K562 (cell line): ENCODE data around the gene TIMM10. TPM values are rescaled to one million over a fixed set of nuclear protein-coding genes. Genes with fewer than 3 reads are reported as not detected.

Experiments
- ATAC-seq: fragments of 200-7000 bp; cut with Tn5 transposase; 3 replicates; pipeline ENCODE4 v1.9.1; 2020; ENCODE audit warnings: moderate library complexity
- BruUV-seq: library from RNA; stranded (reverse); fragments of 400-500 nt; replicated peaks from 2 replicates; lab custom pipeline; 2021; lab: Mats Ljungman, UMichigan
- CTCF ChIA-PET: fragments of 300-600 bp; formaldehyde crosslinking; extraction: SDS; loops from one replicate; lab custom pipeline; 2021; ENCODE audit warnings: low intra/inter-chr PET ratio; lab: Yijun Ruan, JAX
- POLR2A ChIA-PET: fragments of 300-600, 350-650 bp; sonication (Branson Sonifier 250); formaldehyde crosslinking; extraction: SDS; loops from one replicate; lab custom pipeline; 2021; ENCODE audit warnings: antibody characterized with exemption, inconsistent platforms; lab: Yijun Ruan, JAX
- DNase-seq, 4 experiments: peaks; one replicate each; pipeline versions ENCODE4 v3.0.0 to v3.0.0-alpha.2; 2011 to 2018; ENCODE audit warnings: low spot score in 3 of 4, mixed read lengths in 3 of 4; ENCODE audit errors: extremely low read depth in 1 of 4
- FAIRE-seq: peaks from 2 replicates; lab custom pipeline; 2011; peaks lifted over from hg19 to GRCh38; lab: Jason Lieb, UNC
- H2AFZ ChIP-seq: 2 replicates; pipeline ENCODE4 v1.6.0; 2011; ENCODE audit warnings: low read depth, low read length, control low read depth, inconsistent platforms
- H3K27ac ChIP-seq: fragments of 200-600 bp; 3 replicates; pipeline ENCODE4 v1.8.0; 2011; ENCODE audit warnings: low read depth, mild to moderate bottlenecking, control low read depth, inconsistent platforms, low read length, moderate library complexity, mixed read lengths; ENCODE audit errors: extremely low read depth
- H3K27me3 ChIP-seq, 2 experiments: fragments of 300-600 bp in 1 of 2; 2 replicates in 1 of 2; 3 replicates in 1 of 2; pipeline versions ENCODE4 v1.6.0 to v1.8.0; 2011; ENCODE audit warnings: inconsistent platforms in 2 of 2, low read length in 2 of 2, mild to moderate bottlenecking in 1 of 2, mixed read lengths in 1 of 2, moderate library complexity in 1 of 2; ENCODE audit not compliant: control insufficient read depth in 2 of 2, insufficient read depth in 2 of 2
- H3K36me3 ChIP-seq: fragments of 300-600 bp; 3 replicates; pipeline ENCODE4 v1.8.0; 2011; ENCODE audit warnings: mild to moderate bottlenecking, low read length, inconsistent platforms; ENCODE audit not compliant: control insufficient read depth, insufficient read depth
- H3K4me1 ChIP-seq, 2 experiments: fragments of 200-600 bp in 1 of 2; replicated peaks in 1 of 2; 2 replicates in 1 of 2; 3 replicates in 1 of 2; pipeline versions ENCODE4 v1.5.1 to v1.8.0; 2011; ENCODE audit warnings: inconsistent platforms in 2 of 2, low read length in 2 of 2, mild to moderate bottlenecking in 1 of 2, mixed read lengths in 1 of 2, moderate library complexity in 1 of 2; ENCODE audit not compliant: control insufficient read depth in 2 of 2, insufficient read depth in 2 of 2
- H3K4me2 ChIP-seq: 2 replicates; pipeline ENCODE4 v1.6.1; 2011; ENCODE audit warnings: low read length, control low read depth, inconsistent platforms, mixed read lengths; ENCODE audit not compliant: insufficient read depth
- H3K4me3 ChIP-seq: fragments of 200-600 bp; sonication (generic), shearing (Covaris generic); 2 replicates; pipeline ENCODE4 v1.5.1; 2016; ENCODE audit warnings: control low read depth, inconsistent platforms
- H3K79me2 ChIP-seq: fragments of 200-600 bp; 3 replicates; pipeline ENCODE4 v1.8.0; 2011; ENCODE audit warnings: low read length, inconsistent platforms; ENCODE audit not compliant: control insufficient read depth, insufficient read depth
- H3K9ac ChIP-seq, 2 experiments: 2 replicates each; pipeline versions ENCODE4 v1.6.0 to v1.6.1; 2011; ENCODE audit warnings: low read depth in 2 of 2, low read length in 2 of 2, control low read depth in 1 of 2, inconsistent platforms in 1 of 2, mild to moderate bottlenecking in 1 of 2, mixed read lengths in 1 of 2; ENCODE audit not compliant: insufficient read depth in 1 of 2
- H3K9me1 ChIP-seq: one replicate; pipeline ENCODE4 v1.6.0; 2011; ENCODE audit warnings: inconsistent platforms, mild to moderate bottlenecking, low read length, moderate library complexity; ENCODE audit not compliant: control insufficient read depth, insufficient read depth
- H3K9me3 ChIP-seq: replicated peaks from 2 replicates; pipeline ENCODE4 v1.5.1; 2011; ENCODE audit warnings: low read depth, low read length, inconsistent platforms; ENCODE audit not compliant: control insufficient read depth, insufficient read depth
- H4K20me1 ChIP-seq: replicated peaks from 2 replicates; pipeline ENCODE4 v1.6.1; 2011; ENCODE audit warnings: low read length, inconsistent platforms, mixed read lengths; ENCODE audit not compliant: control insufficient read depth, insufficient read depth
- ATF7 ChIP-seq: fragments of 450-650 bp; IDR thresholded peaks from 2 replicates; pipeline ENCODE4 v1.7.1; 2014; ENCODE audit warnings: mild to moderate bottlenecking, moderate library complexity
- CBX3 ChIP-seq, 2 experiments: IDR thresholded peaks; 1 replicate in 1 of 2; 2 replicates in 1 of 2; pipeline ENCODE4 v1.6.1; 2012; ENCODE audit warnings: inconsistent platforms in 2 of 2, low read length in 2 of 2, borderline replicate concordance in 1 of 2, control low read depth in 1 of 2
- CEBPG ChIP-seq, 3 experiments: fragments of 200-800 bp in 1 of 3; sonication (Bioruptor generic) in 1 of 3; sonication (generic) in 1 of 3; formaldehyde crosslinking in 1 of 3; IDR thresholded peaks in 2 of 3; conservative IDR thresholded peaks in 1 of 3; 2 replicates each; pipeline versions ENCODE4 v1.6.1 to v1.8.0; 2016 to 2022; ENCODE audit warnings: missing compliant biosample characterization in 2 of 3, missing genetic modification characterization in 2 of 3, mild to moderate bottlenecking in 1 of 3, missing genetic modification reagents in 1 of 3
- CHD4 ChIP-seq: fragments of 200-600 bp; sonication (generic); IDR thresholded peaks from 3 replicates; pipeline ENCODE4 v1.6.1; 2012; ENCODE audit warnings: low read depth, mild to moderate bottlenecking, mixed read lengths, low read length, inconsistent platforms; ENCODE audit not compliant: insufficient read depth, insufficient replicate concordance, poor library complexity, severe bottlenecking
- ETV5 ChIP-seq: sonication (generic); formaldehyde crosslinking; IDR thresholded peaks from 2 replicates; pipeline ENCODE4 v1.4.0; 2020; ENCODE audit warnings: low read depth, mild to moderate bottlenecking, missing genetic modification reagents
- HCFC1 ChIP-seq: IDR thresholded peaks from 2 replicates; pipeline ENCODE4 v1.6.1; 2012; ENCODE audit warnings: low read depth, low read length, improper control_type of control experiment
- MAZ ChIP-seq, 2 experiments: fragments of 450-650 bp in 1 of 2; sonication (generic) in 1 of 2; formaldehyde crosslinking; IDR thresholded peaks in 1 of 2; conservative IDR thresholded peaks in 1 of 2; 2 replicates each; pipeline versions ENCODE4 v1.4.0 to v1.5.0; 2020; ENCODE audit warnings: mild to moderate bottlenecking in 1 of 2, missing genetic modification reagents in 1 of 2
- PTBP1 ChIP-seq: fragments of 200-400 bp; formaldehyde crosslinking; IDR thresholded peaks from 2 replicates; pipeline ENCODE4 v1.6.1; 2017; ENCODE audit warnings: low read depth, low read length
- RBM25 ChIP-seq: fragments of 200-400 bp; formaldehyde crosslinking; IDR thresholded peaks from 2 replicates; pipeline ENCODE4 v1.6.1; 2018; ENCODE audit warnings: low read length, low read depth, moderate library complexity; ENCODE audit not compliant: severe bottlenecking
- ZNF311 ChIP-seq: fragments of 250-450 bp; sonication (Bioruptor Pico); IDR thresholded peaks from 2 replicates; pipeline ENCODE4 v1.4.0; 2020; ENCODE audit warnings: mild to moderate bottlenecking, moderate library complexity
- ZNF561 ChIP-seq: fragments of 450-650 bp; formaldehyde crosslinking; conservative IDR thresholded peaks from 2 replicates; pipeline ENCODE4 v1.4.0; 2020; ENCODE audit warnings: mild to moderate bottlenecking, moderate library complexity
- WGBS: fragments of 100-300 bp; shearing (Covaris generic); methylation state at CpG from one replicate; pipeline ENCODE4 v1.1.6; 2016; ENCODE audit warnings: low coverage, mixed read lengths; ENCODE audit not compliant: insufficient coverage; ENCODE audit errors: missing lambda C conversion rate; 5-methylcytosine and 5-hydroxymethylcytosine counted together
- in situ Hi-C: fragments of 300-500 bp; cut with MboI; formaldehyde crosslinking; loops from 4 replicates; pipeline ENCODE4 v1.15.0; 2018; ENCODE audit warnings: inconsistent platforms, mixed read lengths
- intact Hi-C: fragments of 100-400 bp; cut with micrococcal nuclease; formaldehyde crosslinking; loops from 2 replicates; pipeline ENCODE4 v1.14.2; 2022
- polyA plus RNA-seq, 8 experiments: library from polyadenylated mRNA; depleted of rRNA in 4 of 8; stranded (reverse) in 5 of 8; unstranded in 3 of 8; fragments of >200 nt; fragmentation: Nextera tagmentation in 2 of 8; fragmentation: Illumina TruSeq in 1 of 8; extraction: Ambion mirVana in 2 of 8; extraction: Trizol in 1 of 8; gene quantifications; 2 replicates each; pipeline versions ENCODE4 v1.2.1 to v1.2.3, GENCODE V29; 2011 to 2014; ENCODE audit warnings: inconsistent platforms in 1 of 8, missing spikeins in 1 of 8
- total RNA-seq, 7 experiments: library from RNA; depleted of rRNA in 6 of 7; stranded (reverse); fragments of >200 nt in 6 of 7; fragmentation: Illumina TruSeq in 2 of 7; extraction: Trizol in 2 of 7; gene quantifications; 2 replicates each; pipeline versions ENCODE4 v1.2.1 to v1.2.3, GENCODE V29; 2011 to 2021; ENCODE audit warnings: low replicate concordance in 1 of 7
- TF ChIP-seq, protein P1 (sequence below): sonication (generic); formaldehyde crosslinking; IDR thresholded peaks from 2 replicates; pipeline ENCODE4 v1.8.0; 2022; ENCODE audit warnings: missing genetic modification reagents, mild to moderate bottlenecking, moderate library complexity, borderline replicate concordance
- TF ChIP-seq, protein P2 (sequence below), 3 experiments: IDR thresholded peaks in 2 of 3; conservative IDR thresholded peaks in 1 of 3; 2 replicates each; pipeline ENCODE4 v1.5.1; 2011 to 2012; ENCODE audit warnings: low read length in 3 of 3, mild to moderate bottlenecking in 3 of 3, control low read depth in 2 of 3, improper control_type of control experiment in 1 of 3, inconsistent platforms in 1 of 3, low read depth in 1 of 3, mixed read lengths in 1 of 3, moderate library complexity in 1 of 3; ENCODE audit not compliant: insufficient read depth in 2 of 3
- TF ChIP-seq, protein P3 (sequence below): sonication (generic); formaldehyde crosslinking; IDR thresholded peaks from 2 replicates; pipeline ENCODE4 v1.8.1; 2023; ENCODE audit warnings: mild to moderate bottlenecking, missing genetic modification reagents, moderate library complexity

TIMM10 gene
- total and polyA plus RNA-seq, 9 of the 15 experiments (the other 6 are each of a cell fraction or from before 2014, with no cell fraction given) = 109 to 553 (median 172) TPM

DNA sequence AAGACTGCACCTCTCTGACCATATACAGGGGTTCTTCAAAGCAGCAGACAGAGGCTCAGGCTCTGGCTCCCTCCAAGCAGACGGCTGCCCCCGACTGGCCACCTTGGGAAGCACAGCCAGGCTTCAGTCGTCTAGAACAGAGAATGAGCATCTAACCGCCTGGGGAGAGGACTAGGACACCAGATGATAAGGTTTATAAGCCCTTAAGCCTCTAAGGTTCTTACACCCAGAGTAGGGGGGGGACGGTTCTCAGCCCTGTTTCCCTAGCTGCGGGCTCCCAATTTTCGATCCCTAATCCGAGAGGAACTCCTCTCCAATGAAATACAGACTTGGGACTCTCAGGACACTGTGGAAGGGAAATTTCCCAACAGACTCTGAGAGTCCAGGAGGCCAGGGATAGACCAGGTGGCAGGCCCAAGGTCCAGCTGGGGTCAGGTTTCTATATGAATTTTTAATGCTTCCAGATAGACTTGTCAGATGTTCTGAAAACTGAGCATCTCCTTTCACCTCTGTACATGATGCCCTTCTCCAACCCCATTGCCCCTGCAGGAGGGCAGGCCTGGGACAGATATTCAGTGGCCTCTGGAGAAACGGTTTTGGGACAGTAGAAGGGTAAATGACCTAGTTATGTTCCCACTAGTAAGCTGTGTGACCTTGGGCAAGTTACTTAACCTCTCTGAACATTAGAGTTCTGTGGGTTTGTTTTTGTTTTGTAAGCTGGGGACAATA is 50.0 kb downstream of the TIMM10 start:
- in situ Hi-C loops (no loop called here), intact Hi-C loops (loop anchor here (1.0 kb wide), 1 partner anchor 23 kb away; no protein-coding TSS in a partner anchor)
- CTCF ChIA-PET = interaction anchor here (0.9 to 1.2 kb wide), 3 partner anchors 23 to 135 kb away, joined by 3 to 5 read pairs (median 3); no protein-coding TSS in a partner anchor
- H3K27ac ChIP-seq = no peak overlapping the region
- peaks cover 6 to 27% of the 10 kb centered on the region in 2 experiments; a peak in 4 of 5 replicates for H3K4me1 ChIP-seq
- H3K4me3 ChIP-seq = no peak overlapping the region
- no peak overlapping the region for H2AFZ ChIP-seq
- no peak overlapping the region for H3K9ac ChIP-seq
- FAIRE-seq (peak; percentile 92), ATAC-seq (peak; percentile 93), DNase-seq (peak; percentile 77 to 86 (median 81))
- no peaks in the 10 kb centered on the region for H3K9me3 ChIP-seq
- peaks cover 8% of the 10 kb centered on the region; the same call in 1 of the 2 replicates for H4K20me1 ChIP-seq
- peaks cover 22% of the 10 kb centered on the region for H3K36me3 ChIP-seq
- WGBS = 28% methylated on average over 9 of the region's 9 CpGs
- H3K27me3 ChIP-seq = no peaks in the 10 kb centered on the region
- BruUV-seq = no TSS peak
- POLR2A ChIA-PET = interaction anchor here (0.7 to 1.1 kb wide), 2 partner anchors 8 to 35 kb away, joined by 3 read pairs; partner anchors contain the start of gene SLC43A1
- no peaks in the 10 kb centered on the region for H3K9me1 ChIP-seq
- no peaks in the 10 kb centered on the region for H3K79me2 ChIP-seq
- no peak overlapping the region for H3K4me2 ChIP-seq
- TF ChIP-seq CBX3 (IDR thresholded peaks at IDR 0.05; ENCODE audit: borderline replicate concordance in 1 of 2, low read length in 2 of 2) = peak in 1 of 2 experiments; percentile 23; a peak in 1 of 3 replicates
- TF ChIP-seq, protein P1, sequence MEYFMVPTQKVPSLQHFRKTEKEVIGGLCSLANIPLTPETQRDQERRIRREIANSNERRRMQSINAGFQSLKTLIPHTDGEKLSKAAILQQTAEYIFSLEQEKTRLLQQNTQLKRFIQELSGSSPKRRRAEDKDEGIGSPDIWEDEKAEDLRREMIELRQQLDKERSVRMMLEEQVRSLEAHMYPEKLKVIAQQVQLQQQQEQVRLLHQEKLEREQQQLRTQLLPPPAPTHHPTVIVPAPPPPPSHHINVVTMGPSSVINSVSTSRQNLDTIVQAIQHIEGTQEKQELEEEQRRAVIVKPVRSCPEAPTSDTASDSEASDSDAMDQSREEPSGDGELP = peak; percentile 65; the same call in 1 of the 2 replicates
- TF ChIP-seq ATF7 = 0 out of 2 replicates have a peak, but pooled peaks have one; percentile 10
- no peak for TF ChIP-seq PTBP1
- no peak for TF ChIP-seq ZNF561 (CRISPR knock-in tag)
- TF ChIP-seq, protein P2, sequence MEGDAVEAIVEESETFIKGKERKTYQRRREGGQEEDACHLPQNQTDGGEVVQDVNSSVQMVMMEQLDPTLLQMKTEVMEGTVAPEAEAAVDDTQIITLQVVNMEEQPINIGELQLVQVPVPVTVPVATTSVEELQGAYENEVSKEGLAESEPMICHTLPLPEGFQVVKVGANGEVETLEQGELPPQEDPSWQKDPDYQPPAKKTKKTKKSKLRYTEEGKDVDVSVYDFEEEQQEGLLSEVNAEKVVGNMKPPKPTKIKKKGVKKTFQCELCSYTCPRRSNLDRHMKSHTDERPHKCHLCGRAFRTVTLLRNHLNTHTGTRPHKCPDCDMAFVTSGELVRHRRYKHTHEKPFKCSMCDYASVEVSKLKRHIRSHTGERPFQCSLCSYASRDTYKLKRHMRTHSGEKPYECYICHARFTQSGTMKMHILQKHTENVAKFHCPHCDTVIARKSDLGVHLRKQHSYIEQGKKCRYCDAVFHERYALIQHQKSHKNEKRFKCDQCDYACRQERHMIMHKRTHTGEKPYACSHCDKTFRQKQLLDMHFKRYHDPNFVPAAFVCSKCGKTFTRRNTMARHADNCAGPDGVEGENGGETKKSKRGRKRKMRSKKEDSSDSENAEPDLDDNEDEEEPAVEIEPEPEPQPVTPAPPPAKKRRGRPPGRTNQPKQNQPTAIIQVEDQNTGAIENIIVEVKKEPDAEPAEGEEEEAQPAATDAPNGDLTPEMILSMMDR (IDR thresholded peaks at IDR 0.05 in 2 of 3, conservative IDR thresholded peaks at IDR 0.05 in 1 of 3; ENCODE audit: insufficient read depth in 2 of 3, low read depth in 1 of 3, low read length in 3 of 3) = peak; percentile 87 to 97 (median 90)
- peak; percentile 81 for TF ChIP-seq CHD4
- TF ChIP-seq ETV5 (CRISPR knock-in tag) = 0 out of 2 replicates have a peak, but pooled peaks have one; percentile 11
- TF ChIP-seq CEBPG (CRISPR knock-in tag; IDR thresholded peaks at IDR 0.05) = no peak
- TF ChIP-seq CEBPG (tag; conservative IDR thresholded peaks at IDR 0.05 in 1 of 2, IDR thresholded peaks at IDR 0.05 in 1 of 2) = no peak
- TF ChIP-seq, protein P3, sequence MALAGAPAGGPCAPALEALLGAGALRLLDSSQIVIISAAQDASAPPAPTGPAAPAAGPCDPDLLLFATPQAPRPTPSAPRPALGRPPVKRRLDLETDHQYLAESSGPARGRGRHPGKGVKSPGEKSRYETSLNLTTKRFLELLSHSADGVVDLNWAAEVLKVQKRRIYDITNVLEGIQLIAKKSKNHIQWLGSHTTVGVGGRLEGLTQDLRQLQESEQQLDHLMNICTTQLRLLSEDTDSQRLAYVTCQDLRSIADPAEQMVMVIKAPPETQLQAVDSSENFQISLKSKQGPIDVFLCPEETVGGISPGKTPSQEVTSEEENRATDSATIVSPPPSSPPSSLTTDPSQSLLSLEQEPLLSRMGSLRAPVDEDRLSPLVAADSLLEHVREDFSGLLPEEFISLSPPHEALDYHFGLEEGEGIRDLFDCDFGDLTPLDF (CRISPR knock-in tag) = 0 out of 2 replicates have a peak, but pooled peaks have one; percentile 42
- 0 out of 2 replicates have a peak, but pooled peaks have one; percentile 27 for TF ChIP-seq HCFC1
- TF ChIP-seq RBM25 = peak; percentile 95
- peak in 1 of 2 experiments; percentile 44; a peak in 3 of 4 replicates for TF ChIP-seq MAZ (CRISPR knock-in tag; conservative IDR thresholded peaks at IDR 0.05 in 1 of 2, IDR thresholded peaks at IDR 0.05 in 1 of 2)
- TF ChIP-seq ZNF311 = no peak
